DMS153 treated with DMSO at 0.1 percent for 48 hours (cell line): ENCODE data around the gene ZIK1.

Experiments
- DNase-seq: peaks from one replicate; lab custom pipeline; 2025; ENCODE audit not compliant: unreplicated experiment; lab: John Stamatoyannopoulos, UW

The ZIK1 gene

GRCh38 chr19:57606931-57607330 lies 23.0 kb downstream of the ZIK1 start:
- DNase-seq: no peak

GRCh38 chr19:57611113-57611512 lies 27.2 kb downstream of the ZIK1 start:
- DNase-seq: no peak

- DNase-seq: peak; percentile 55
Observed at GRCh38 chr19:57613941-57614743, 30.2 kb downstream of the ZIK1 start, which contains the start of gene ZNF134. Gene ZNF134, plus strand, starts transcription at chr19:57614242. Its CDS starts 5,227 bp downstream, at chr19:57619469.

GRCh38 chr19:57615346-57615745 lies 31.4 kb downstream of the ZIK1 start:
- DNase-seq: no peak

GRCh38 chr19:57620673-57621348 lies 36.9 kb downstream of the ZIK1 start:
- no peak for DNase-seq

GRCh38 chr19:57623091-57623490 lies 39.1 kb downstream of the ZIK1 start:
- no peak for DNase-seq

GRCh38 chr19:57632987-57633831 lies 49.3 kb downstream of the ZIK1 start, which contains the start of gene ZNF211:
Gene ZNF211, plus strand, starts transcription at chr19:57633168. Its CDS starts 179 bp downstream, at chr19:57633347.
- peak; percentile 86 for DNase-seq

GRCh38 chr19:57633832-57634131 lies 49.8 kb downstream of the ZIK1 start:
- no peak for DNase-seq

- no peak for DNase-seq
Observed at GRCh38 chr19:57637379-57637778, 53.4 kb downstream of the ZIK1 start.

- no peak for DNase-seq
Observed at GRCh38 chr19:57641715-57642234, 57.8 kb downstream of the ZIK1 start.

- DNase-seq: no peak
Observed at GRCh38 chr19:57642396-57643046, 58.6 kb downstream of the ZIK1 start.
